Left lung (tissue), 10 donors: ENCODE data around the gene HMGCL. TPM values are rescaled to one million over a fixed set of nuclear protein-coding genes. Genes with fewer than 3 reads are reported as not detected.

ENCODE experiments used
- ATAC-seq: fragments of 200-7000 bp; cut with Tn5 transposase; one replicate; pipeline ENCODE4 v1.9.1; 2020; ENCODE audit warnings: moderate library complexity
- DNase-seq, 4 donors: peaks; one replicate each; pipeline ENCODE4 v3.0.0-alpha.2; 2013 to 2020
- H3K27ac ChIP-seq, 2 donors: fragments of 200-600 bp; sonication (generic) in 1 of 2; one replicate each; pipeline versions ENCODE4 v1.5.0 to v1.8.0; 2020 to 2021
- H3K27me3 ChIP-seq, 2 donors: fragments of 200-600 bp; sonication (generic) in 1 of 2; one replicate each; pipeline versions ENCODE4 v1.5.0 to v1.8.0; 2020 to 2021
- H3K36me3 ChIP-seq, 2 donors: fragments of 200-600 bp; sonication (generic) in 1 of 2; one replicate each; pipeline versions ENCODE4 v1.5.0 to v1.8.0; 2020 to 2021
- H3K4me1 ChIP-seq, 2 donors: fragments of 200-600 bp; one replicate each; pipeline ENCODE4 v1.8.0; 2021
- H3K4me3 ChIP-seq, 2 donors: fragments of 200-600 bp; sonication (generic) in 1 of 2; one replicate each; pipeline versions ENCODE4 v1.5.0 to v1.8.0; 2020 to 2021; ENCODE audit warnings: mild to moderate bottlenecking in 1 of 2
- H3K9me3 ChIP-seq, 2 donors: fragments of 200-600 bp; sonication (generic) in 1 of 2; one replicate each; pipeline versions ENCODE4 v1.5.0 to v1.8.0; 2020 to 2021
- intact Hi-C, 2 donors: fragments of 100-400 bp; cut with DNase I; formaldehyde crosslinking; loops; one replicate each; pipeline versions ENCODE4 v1.11.2 to v1.14.2; 2022
- polyA plus RNA-seq, 6 donors: library from polyadenylated mRNA; unstranded; fragments of 120-200 nt; gene quantifications; one replicate each; pipeline ENCODE4 v1.2.1, GENCODE V29; 2013; ENCODE audit not compliant: insufficient read length in 6 of 6
- total RNA-seq, 2 donors: library from RNA; stranded (reverse); fragmentation: NEBNext Ultra II Directional; extraction: Animal tissue kit (Norgen Biotek cat#: 25700); gene quantifications; one replicate each; pipeline ENCODE4 v1.2.1, GENCODE V29; 2021
- TF ChIP-seq, protein P1 (sequence below), 2 donors: fragments of 200-600 bp; sonication (generic) in 1 of 2; IDR thresholded peaks; one replicate each; pipeline versions ENCODE4 v1.5.0 to v1.8.0; 2021; ENCODE audit warnings: antibody characterized with exemption in 2 of 2
- donor health status: DM: no; HTN: yes; CAD: no.
- donor health status: DM: no; HTN: no; CAD: no.

The HMGCL gene
- total and polyA plus RNA-seq, 8 donors: 32.3 to 51.3 (median 34.8) TPM

DNA sequence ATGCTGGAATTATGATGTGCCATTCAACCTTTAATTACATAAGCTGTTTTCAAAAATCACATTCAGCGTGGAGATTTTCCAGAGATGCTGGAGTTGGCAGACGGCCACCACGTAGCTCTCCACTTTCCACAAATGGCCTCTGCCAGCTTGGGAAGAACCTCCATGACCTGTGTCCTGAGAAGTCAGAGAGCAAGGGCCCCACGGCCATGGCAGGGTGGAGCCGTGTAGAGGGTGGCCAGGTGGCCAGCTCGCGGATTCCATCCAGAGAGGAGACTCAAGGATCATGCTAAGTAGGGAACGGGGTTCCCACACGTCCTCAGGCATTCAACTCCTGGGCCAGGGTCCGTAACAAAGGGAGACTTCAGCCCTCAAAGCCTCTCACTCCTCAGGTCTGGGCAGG lies 23.4 kb downstream of the HMGCL start:
- peaks cover 14 to 27% of the 10 kb centered on the region in 2 donors for H3K4me1 ChIP-seq
- TF ChIP-seq, protein P1, sequence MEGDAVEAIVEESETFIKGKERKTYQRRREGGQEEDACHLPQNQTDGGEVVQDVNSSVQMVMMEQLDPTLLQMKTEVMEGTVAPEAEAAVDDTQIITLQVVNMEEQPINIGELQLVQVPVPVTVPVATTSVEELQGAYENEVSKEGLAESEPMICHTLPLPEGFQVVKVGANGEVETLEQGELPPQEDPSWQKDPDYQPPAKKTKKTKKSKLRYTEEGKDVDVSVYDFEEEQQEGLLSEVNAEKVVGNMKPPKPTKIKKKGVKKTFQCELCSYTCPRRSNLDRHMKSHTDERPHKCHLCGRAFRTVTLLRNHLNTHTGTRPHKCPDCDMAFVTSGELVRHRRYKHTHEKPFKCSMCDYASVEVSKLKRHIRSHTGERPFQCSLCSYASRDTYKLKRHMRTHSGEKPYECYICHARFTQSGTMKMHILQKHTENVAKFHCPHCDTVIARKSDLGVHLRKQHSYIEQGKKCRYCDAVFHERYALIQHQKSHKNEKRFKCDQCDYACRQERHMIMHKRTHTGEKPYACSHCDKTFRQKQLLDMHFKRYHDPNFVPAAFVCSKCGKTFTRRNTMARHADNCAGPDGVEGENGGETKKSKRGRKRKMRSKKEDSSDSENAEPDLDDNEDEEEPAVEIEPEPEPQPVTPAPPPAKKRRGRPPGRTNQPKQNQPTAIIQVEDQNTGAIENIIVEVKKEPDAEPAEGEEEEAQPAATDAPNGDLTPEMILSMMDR (IDR thresholded peaks at IDR 0.05): no peak
- ATAC-seq (no peak), DNase-seq (no peak)
- H3K27me3 ChIP-seq: no peaks in the 10 kb centered on the region
- H3K9me3 ChIP-seq: no peaks in the 10 kb centered on the region
- intact Hi-C loops: no loop called here
- peak overlapping the region in 1 of 2 donors; percentile 82 for H3K4me3 ChIP-seq
- peaks cover 0 to 37% of the 10 kb centered on the region in 2 donors for H3K36me3 ChIP-seq
- H3K27ac ChIP-seq: peak overlapping the region; percentile 91 to 92

DNA sequence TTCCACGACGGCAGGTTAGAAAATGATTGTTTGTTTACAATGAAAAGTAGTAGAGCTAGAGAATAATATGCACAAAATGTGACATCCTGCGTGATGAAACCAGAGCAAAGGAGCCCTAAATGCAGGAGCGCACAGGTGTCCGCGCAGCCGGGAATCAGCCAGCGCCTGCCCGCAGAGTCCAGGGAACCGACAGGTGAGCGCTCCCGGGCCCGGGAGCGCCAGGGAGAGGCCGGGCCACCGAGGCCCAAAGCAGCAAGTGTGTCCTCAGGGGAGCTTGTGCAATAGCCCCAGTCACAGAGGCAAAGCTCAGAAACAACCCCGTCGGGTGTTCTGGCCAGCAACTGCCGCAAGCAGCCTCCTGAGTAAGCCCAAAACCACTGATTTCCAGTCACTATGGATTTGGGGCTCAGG lies 23.9 kb downstream of the HMGCL start:
- intact Hi-C loops: no loop called here

DNA sequence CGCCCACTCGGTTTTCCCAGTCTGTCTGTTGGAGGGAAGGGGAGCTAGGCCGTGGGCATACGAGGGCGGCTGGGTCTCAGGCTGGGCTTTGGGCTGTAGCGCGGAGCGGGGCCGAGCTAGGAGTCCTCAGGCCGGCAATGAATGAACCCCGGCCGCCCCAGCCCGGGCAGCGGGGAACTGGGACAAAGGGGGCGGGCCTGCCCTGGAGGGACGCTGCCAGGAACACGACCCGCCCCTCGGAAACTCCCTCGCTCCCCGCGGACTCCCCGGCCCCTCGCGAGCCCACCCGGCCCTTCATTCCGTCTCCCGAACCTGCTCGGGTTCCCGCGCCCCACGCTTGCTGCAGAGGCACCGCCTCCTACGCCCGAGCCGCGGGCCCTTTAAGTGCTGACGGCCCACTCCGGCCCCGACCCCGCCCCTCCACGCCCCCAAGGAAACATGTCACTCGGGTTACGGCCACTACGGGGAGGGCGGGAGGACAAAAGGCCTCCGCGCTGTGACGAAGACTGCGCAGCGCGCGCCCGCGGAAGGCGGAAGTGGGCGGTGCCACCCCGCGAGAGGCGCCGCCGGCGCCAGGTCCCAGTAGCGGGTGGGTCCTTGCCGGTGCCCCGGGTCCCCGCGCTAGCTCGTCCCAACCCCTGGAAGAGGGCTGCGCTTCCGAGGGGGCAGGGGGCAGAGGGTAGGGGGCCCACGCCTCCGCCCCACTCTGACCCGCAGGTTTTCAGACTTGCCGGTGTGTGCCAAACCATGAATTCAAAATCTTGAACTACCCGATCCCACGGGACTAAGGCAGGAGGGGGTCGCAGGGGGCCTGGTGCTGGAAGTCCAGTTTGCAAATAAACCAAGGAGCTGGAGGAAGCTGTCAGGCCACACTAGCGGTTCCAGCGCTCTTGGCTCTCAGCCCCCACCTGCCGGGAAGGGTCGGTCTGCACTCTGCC lies 24.6 kb downstream of the HMGCL start, which contains the start of gene GALE:
Gene GALE (minus strand): TSS at position 355 of the 938 bp plus-strand sequence. CDS start 1,747 bp downstream, outside the sequence.
- DNase-seq (peak; percentile 96 to 99 (median 98)), ATAC-seq (peak; percentile 89)
- Histone ChIP-seq H3K4me1 (peaks cover 14 to 27% of the 10 kb centered on the region in 2 donors), H3K9me3 (no peaks in the 10 kb centered on the region), H3K36me3 (peaks cover 0 to 39% of the 10 kb centered on the region in 2 donors), H3K4me3 (peak within 1 kb of the TSS; percentile 82 to 86), H3K27me3 (no peaks in the 10 kb centered on the region), H3K27ac (peak within 1 kb of the TSS; percentile 91 to 92)
- intact Hi-C loops: no loop called here
- TF ChIP-seq, protein P1 (IDR thresholded peaks at IDR 0.05): no peak

More for the DNA sequence above, 23.9 kb downstream of the HMGCL start:
- ATAC-seq (peak; percentile 8), DNase-seq (no peak)
- H3K4me3 ChIP-seq: peak overlapping the region; percentile 82 to 86
- H3K27ac ChIP-seq: peak overlapping the region; percentile 91 to 92
- TF ChIP-seq, protein P1 (IDR thresholded peaks at IDR 0.05): no peak
- H3K27me3 ChIP-seq: no peaks in the 10 kb centered on the region
- H3K9me3 ChIP-seq: no peaks in the 10 kb centered on the region
- peaks cover 14 to 27% of the 10 kb centered on the region in 2 donors for H3K4me1 ChIP-seq
- peaks cover 0 to 37% of the 10 kb centered on the region in 2 donors for H3K36me3 ChIP-seq

DNA sequence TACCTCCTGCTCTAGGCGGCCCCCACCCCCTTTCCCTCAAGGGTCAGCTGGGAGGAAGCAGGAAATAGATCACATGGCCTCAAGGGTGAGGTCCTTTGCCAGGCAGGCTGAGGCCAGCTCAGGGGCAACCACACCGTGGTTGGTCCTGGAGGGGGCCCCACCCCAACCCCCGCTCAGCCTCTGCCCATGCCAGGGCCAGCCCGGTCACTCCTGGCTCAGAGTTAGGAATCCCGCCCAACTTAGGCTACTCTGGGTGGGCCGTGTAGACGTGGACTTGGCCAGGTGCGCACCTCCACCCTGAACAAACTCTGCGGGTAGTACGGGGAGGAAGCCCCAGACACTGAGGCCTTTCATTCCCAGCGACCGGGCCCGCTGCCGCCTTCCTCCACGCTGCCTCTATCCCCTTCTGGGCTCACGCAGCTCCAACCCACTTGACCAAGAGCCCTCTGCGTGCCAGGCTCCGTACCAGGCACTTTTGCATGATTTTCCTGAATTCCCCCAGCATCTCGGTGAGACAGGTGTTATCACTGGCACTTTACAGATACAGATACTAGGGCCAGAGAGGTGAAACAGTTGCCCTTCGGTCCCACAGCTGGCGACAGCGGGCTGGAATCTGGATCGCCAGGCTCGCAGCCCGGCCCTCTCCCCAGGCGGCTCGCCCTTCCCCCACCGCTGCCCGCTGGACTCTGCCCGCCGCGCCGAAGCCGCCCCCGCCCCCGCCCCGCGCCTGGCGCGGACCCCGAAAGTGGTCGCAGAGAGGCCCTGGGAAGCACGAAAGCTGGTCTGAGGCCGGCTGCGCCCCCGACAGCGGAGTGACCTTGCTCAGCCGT lies 25.4 kb downstream of the HMGCL start:
- H3K36me3 ChIP-seq: peaks cover 0 to 48% of the 10 kb centered on the region in 2 donors
- TF ChIP-seq, protein P1 (IDR thresholded peaks at IDR 0.05): no peak
- H3K4me3 ChIP-seq: peak overlapping the region; percentile 82 to 86
- intact Hi-C loops: no loop called here
- peak in 3 of 4 donors; percentile 62 to 92 (median 89) for DNase-seq
- no peaks in the 10 kb centered on the region for H3K9me3 ChIP-seq
- ATAC-seq: peak; percentile 71
- peak overlapping the region; percentile 91 to 92 for H3K27ac ChIP-seq
- no peaks in the 10 kb centered on the region for H3K27me3 ChIP-seq
- peaks cover 14 to 27% of the 10 kb centered on the region in 2 donors for H3K4me1 ChIP-seq
